Ectodermal cell (in vitro differentiated cells): ENCODE data around the gene ZP3.
"Not testable (repeated sequence)": the region's sequence is repeated elsewhere in the genome, so short reads cannot be mapped to it uniquely, and the experiment has no call there.

Source experiments
- H3K27ac ChIP-seq: 2 replicates; pipeline ENCODE4 v1.7.0; 2013; ENCODE audit warnings: mild to moderate bottlenecking, low read depth, low read length; ENCODE audit not compliant: insufficient read depth, poor library complexity, severe bottlenecking
- H3K27me3 ChIP-seq: 2 replicates; pipeline ENCODE4 v1.7.0; 2013; ENCODE audit warnings: mild to moderate bottlenecking, low read length; ENCODE audit not compliant: insufficient read depth, control insufficient read depth, poor library complexity, severe bottlenecking
- H3K36me3 ChIP-seq: one replicate; pipeline ENCODE4 v1.7.0; 2013; ENCODE audit warnings: low read length; ENCODE audit not compliant: control insufficient read depth, insufficient read depth
- H3K4me1 ChIP-seq: one replicate; pipeline ENCODE4 v1.7.0; 2013; ENCODE audit warnings: low read length; ENCODE audit not compliant: control insufficient read depth, insufficient read depth
- H3K4me3 ChIP-seq: 2 replicates; pipeline ENCODE4 v1.7.0; 2013; ENCODE audit warnings: low read depth, low read length, control low read depth; ENCODE audit not compliant: insufficient read depth
- H3K9me3 ChIP-seq: 2 replicates; pipeline ENCODE4 v1.7.0; 2013; ENCODE audit warnings: mild to moderate bottlenecking, low read length, moderate library complexity; ENCODE audit not compliant: control insufficient read depth
- WGBS, 2 experiments: methylation state at CpG; one replicate each; pipeline ENCODE4 v1.1.7; 2013; ENCODE audit warnings: missing lambda C conversion rate in 2 of 2; 5-methylcytosine and 5-hydroxymethylcytosine counted together

ZP3 gene

DNA sequence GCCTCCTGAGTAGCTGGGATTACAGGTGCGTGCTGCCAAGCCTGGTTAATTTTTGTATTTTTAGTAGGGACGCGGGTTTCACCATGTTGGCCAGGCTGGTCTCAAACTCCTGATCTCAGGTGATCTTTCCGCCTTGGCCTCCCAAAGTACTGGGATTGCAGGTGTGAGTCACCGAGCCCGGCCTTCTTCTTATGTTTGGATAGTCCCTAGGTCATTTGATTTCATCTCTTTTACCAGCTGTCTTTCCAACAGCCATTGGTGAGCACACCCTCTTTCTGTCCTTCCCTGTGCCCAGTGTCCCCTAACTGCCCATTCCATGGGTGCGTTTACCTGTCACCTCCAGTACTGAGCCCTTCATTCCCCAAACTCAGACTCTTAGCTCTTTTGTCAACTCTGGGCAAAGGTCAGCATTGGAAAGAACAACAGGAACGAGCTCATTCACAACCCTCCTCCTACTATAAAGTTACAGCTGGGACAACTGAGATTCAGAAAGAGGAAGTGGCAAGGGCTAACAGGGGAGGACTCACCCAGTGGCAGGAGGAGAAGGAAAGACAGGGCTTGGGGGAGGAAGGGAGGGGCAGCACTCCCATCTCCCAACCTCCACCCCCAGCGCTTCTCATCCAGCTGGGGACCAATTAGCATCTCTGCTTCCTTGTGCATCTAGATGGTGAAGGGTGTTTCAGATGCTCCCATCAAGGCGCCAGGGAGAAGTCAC lies 20.8 kb upstream of the ZP3 start:
- Histone ChIP-seq H3K27me3 (no peaks in the 10 kb centered on the region), H3K27ac (no peak overlapping the region), H3K4me1 (no peaks in the 10 kb centered on the region), H3K9me3 (no peaks in the 10 kb centered on the region), H3K36me3 (no peaks in the 10 kb centered on the region), H3K4me3 (no peak overlapping the region)
- 87 to 88% methylated on average over 10 of the region's 10 CpGs for whole genome bisulfite sequencing, 2 experiments

DNA sequence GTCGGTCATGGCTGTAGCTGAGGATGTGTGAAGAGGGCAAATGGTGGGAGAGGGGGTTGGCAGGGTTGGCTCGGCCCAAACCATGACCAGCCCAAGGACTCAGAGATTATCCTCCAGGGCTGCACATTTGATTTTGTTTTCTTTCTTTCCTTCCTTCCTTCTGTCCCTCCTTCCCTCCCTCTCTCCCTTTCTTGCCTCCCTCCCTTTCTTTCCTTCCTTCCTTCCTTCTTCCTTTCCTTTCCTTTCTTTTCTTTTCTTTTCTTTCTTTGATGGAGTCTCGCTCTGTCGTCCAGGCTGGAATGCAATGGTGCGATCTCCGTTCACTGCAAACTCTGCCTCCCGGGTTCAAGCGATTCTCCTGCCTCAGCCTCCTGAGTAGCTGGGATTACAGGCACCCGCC lies 19.0 kb upstream of the ZP3 start:
- H3K27ac ChIP-seq = no peak overlapping the region
- H3K9me3 ChIP-seq = no peaks in the 10 kb centered on the region
- 94 to 97% methylated on average over 9 of the region's 9 CpGs for WGBS, 2 experiments
- H3K4me1 ChIP-seq = peaks cover 8% of the 10 kb centered on the region
- H3K36me3 ChIP-seq = no peaks in the 10 kb centered on the region
- no peak overlapping the region for H3K4me3 ChIP-seq
- H3K27me3 ChIP-seq = no peaks in the 10 kb centered on the region

DNA sequence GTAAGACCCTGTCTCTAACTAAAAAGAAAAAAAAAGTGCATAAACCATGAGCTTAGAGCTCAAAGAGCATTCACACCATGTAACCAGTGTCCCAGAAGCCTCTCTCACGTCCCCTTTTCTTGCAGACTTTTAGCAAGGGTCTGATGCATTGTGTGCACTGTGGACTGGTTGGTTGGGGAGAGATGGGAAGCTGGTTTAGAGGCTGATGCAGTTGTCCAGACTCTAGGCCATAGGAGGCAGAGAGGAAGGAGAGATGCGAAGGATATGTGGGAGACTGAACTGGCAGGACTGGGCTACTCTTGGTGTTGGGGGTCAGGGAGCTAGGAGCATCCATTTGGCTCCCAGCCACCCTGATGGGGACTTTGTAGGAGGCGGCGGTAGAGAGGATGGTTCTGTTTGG lies 17.0 kb upstream of the ZP3 start:
- Histone ChIP-seq H3K36me3 (no peaks in the 10 kb centered on the region), H3K9me3 (no peaks in the 10 kb centered on the region), H3K27me3 (no peaks in the 10 kb centered on the region), H3K27ac (no peak overlapping the region), H3K4me3 (no peak overlapping the region), H3K4me1 (peaks cover 8% of the 10 kb centered on the region)
- WGBS, 2 experiments = 75 to 80% methylated on average over 4 of the region's 4 CpGs

DNA sequence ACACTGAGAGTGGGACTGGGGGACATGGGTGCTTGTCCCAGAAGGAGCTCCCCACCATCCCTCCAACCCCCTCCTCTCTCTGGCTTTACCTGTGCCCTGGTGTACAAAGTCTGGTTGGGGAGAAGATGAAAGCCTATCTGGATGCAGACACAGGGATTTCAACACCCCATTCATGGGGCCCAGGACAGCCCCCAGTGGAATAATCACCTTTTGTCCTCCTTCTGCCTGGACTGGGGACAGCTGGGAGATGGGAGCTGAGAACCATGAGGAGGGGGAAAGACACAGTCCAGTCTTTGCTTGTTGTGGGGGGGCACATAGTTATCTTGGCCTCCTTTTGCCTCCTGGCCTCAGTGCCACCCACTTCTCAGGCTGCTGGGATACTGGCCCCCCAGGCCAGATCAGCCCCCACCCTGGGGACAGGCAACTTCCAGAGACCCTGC lies 16.6 kb upstream of the ZP3 start:
- H3K27ac ChIP-seq = no peak overlapping the region
- H3K4me3 ChIP-seq = no peak overlapping the region

DNA sequence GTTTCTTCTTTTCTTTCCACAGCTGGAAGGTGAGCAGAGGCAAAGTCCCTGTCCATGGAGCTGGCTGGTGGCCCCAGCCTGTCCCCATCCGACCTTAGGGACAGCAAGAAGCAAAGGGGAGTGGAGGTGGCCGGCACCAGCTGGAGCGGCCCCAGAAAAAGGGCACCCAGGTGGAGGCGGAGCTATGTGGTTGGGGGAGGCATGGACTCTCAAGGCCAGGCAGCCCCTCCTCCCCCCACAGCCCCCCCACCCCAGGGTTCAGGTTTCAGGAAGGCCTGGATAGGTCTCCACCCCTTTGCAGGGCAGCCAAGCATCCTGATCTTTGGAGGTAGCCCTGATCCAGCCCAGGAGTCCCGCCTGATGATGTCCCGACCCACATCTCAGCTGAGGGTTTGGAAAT lies 15.2 kb upstream of the ZP3 start, which contains the start of gene SSC4D:
SSC4D (minus strand) TSS at position 161 of the 400 bp plus-strand sequence. CDS start 5,258 bp downstream, outside the sequence.
- Histone ChIP-seq H3K27me3 (no peaks in the 10 kb centered on the region), H3K4me3 (peak within 1 kb of the TSS; percentile 14), H3K36me3 (no peaks in the 10 kb centered on the region), H3K9me3 (no peaks in the 10 kb centered on the region), H3K4me1 (peaks cover 8% of the 10 kb centered on the region), H3K27ac (no peak within 1 kb of the TSS)
- 9 to 13% methylated on average over 6 of the region's 6 CpGs for WGBS, 2 experiments

More for the DNA sequence above, 16.6 kb upstream of the ZP3 start:
- Histone ChIP-seq H3K36me3 (no peaks in the 10 kb centered on the region), H3K27me3 (no peaks in the 10 kb centered on the region), H3K4me1 (peaks cover 8% of the 10 kb centered on the region), H3K9me3 (no peaks in the 10 kb centered on the region)

DNA sequence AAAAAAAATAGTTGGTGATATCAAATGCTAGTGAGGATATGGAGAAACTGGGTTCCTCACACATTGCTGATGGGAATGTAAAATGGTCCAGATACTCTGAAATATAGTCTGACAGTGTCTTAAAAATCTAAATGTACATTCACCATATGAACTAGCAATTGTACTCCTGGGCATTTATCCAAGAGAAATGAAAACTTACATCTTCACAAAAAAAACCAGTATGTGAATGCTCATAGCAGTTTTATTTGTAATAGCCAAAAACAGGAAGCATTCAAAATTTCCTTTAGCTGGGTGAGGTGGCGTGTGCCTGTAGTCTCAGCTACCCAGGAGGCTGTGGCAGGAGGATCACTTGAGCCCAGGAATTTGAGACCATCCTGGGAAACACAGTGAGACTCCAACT lies 13.1 kb upstream of the ZP3 start:
- Histone ChIP-seq H3K9me3 (no peaks in the 10 kb centered on the region), H3K27me3 (no peaks in the 10 kb centered on the region), H3K27ac (no peak overlapping the region), H3K4me3 (no peak overlapping the region), H3K36me3 (no peaks in the 10 kb centered on the region), H3K4me1 (peaks cover 8% of the 10 kb centered on the region)
- 94 to 100% methylated on average over 1 of the region's 1 CpG for WGBS, 2 experiments

DNA sequence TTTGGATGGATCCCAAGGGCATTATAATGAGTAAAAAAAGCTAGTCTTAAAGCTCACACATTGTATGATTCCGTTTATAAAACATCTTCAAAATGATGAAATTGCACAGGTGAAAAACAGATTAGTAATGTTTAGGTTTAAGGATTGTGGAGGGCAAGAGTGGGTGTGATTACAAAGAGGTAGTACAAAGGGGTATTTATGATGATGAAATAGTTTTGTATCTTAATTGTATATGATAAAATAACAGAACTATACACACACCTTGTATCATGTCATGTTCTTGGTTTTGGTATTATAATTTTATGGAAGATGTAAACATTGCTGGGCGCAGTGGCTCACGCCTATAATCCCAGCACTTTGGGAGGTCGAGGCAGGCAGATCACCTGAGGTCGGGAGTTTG lies 12.5 kb upstream of the ZP3 start:
- Histone ChIP-seq H3K4me1 (peaks cover 8% of the 10 kb centered on the region), H3K36me3 (no peaks in the 10 kb centered on the region), H3K27ac (no peak overlapping the region), H3K4me3 (no peak overlapping the region), H3K9me3 (no peaks in the 10 kb centered on the region), H3K27me3 (no peaks in the 10 kb centered on the region)
- WGBS, 2 experiments = 92 to 94% methylated on average over 5 of the region's 5 CpGs

DNA sequence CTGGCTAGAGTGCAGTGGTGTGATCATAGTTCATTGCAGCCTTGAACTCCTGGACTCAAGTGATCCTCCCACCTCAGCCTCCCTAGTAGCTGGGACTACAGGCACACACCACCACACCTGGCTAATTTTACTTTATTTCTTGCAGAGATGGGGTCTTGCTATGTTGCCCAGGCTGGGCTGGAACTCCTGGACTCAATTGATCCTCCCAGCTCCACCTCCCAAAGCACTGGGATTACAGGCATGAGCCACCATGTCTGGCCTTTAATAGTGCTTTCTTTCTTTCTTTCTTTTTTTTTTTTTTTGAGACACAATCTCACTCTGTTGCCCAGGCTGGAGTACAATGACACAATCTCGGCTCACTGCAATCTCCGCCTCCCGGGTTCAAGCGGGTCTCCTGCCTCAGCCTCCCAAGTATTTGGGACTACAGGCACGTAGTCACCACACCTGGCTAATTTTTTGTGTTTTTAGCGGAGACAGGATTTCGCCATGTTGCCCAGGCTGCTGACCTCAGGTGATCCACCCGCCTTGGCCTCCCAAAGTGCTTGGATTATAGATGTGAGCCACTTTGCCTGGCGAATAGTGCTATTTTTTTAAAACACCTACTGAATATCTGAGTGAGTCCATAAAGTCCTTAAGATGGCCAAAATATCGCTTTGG lies 7.0 kb upstream of the ZP3 start:
- not testable (repeated sequence) for H3K4me1 ChIP-seq, H3K27ac ChIP-seq, H3K4me3 ChIP-seq, H3K27me3 ChIP-seq, H3K36me3 ChIP-seq, H3K9me3 ChIP-seq
- 94 to 95% methylated on average over 10 of the region's 10 CpGs for WGBS, 2 experiments

DNA sequence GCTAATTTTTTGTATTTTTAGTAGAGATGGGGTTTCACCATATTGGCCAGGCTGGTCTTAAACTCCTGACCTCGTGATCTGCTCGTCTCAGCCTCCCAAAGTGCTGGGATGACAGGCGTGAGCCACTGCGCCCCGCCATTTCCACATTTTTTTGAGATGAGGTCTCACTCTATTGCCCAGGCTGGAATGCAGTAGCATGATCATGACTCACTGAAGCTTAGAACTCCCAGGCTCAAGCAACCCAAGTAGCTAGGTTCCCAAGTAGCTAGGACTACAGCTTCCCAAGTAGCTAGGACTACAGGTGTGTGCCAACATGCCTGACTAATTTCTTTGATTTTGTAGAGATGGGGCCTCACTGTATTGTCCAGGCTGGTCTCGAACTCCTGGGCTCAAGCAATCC lies 3.7 kb upstream of the ZP3 start:
- not testable (repeated sequence) for H3K4me3 ChIP-seq, H3K36me3 ChIP-seq, H3K27me3 ChIP-seq, H3K9me3 ChIP-seq, H3K4me1 ChIP-seq, H3K27ac ChIP-seq
- 89 to 90% methylated on average over 6 of the region's 6 CpGs for WGBS, 2 experiments

DNA sequence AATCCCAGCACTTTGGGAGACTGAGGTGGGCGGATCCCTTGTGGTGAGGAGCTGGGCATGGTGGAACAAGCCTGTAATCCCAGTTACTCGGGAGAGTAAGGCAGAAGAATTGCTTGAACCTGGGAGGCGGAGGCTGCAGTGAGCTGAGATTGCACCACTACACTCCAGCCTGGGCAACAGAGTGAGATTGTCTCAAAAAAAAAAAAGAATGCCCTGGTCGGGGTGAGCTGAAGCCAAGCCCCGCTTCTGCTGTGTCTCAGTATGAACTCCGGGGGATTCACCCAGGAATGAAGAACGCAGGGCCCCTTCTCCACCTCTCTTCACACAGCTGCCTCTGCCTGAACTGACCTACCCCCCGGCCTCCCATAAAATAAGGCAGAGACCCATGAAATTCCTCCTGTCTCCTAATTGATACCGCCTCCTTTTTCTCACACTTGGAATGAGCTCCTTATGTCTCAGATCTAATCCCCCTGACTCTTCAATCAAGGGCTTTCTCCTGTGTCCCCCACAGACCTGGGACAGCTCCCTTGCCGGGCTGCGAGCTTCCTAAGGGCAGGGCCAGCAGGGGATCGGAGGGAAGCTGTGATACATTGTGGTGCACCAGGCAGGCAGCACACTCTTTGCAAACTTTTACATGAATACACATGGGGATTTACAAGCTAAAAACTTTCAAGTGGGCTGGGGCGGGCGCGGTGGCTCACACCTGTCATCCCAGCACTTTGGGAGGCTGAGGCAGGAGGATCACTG lies 911 bp upstream of the ZP3 start:
- H3K27me3 ChIP-seq = no peaks in the 10 kb centered on the region
- no peaks in the 10 kb centered on the region for H3K9me3 ChIP-seq
- WGBS, 2 experiments = 67 to 72% methylated on average over 15 of the region's 15 CpGs
- no peak overlapping the region for H3K4me3 ChIP-seq
- no peaks in the 10 kb centered on the region for H3K4me1 ChIP-seq
- no peaks in the 10 kb centered on the region for H3K36me3 ChIP-seq
- H3K27ac ChIP-seq = no peak overlapping the region
